Renal cortex interstitium (tissue), 11 donors: ENCODE data around the gene CT55. TPM values are rescaled to one million over a fixed set of nuclear protein-coding genes. Genes with fewer than 3 reads are reported as not detected.

Experiments
- DNase-seq, 11 donors: peaks; one replicate each; pipeline ENCODE4 v3.0.0-alpha.2; 2013; ENCODE audit warnings: low read depth in 9 of 11, low spot score in 4 of 11; ENCODE audit errors: extremely low read depth in 1 of 11
- polyA plus RNA-seq, 3 donors: library from polyadenylated mRNA; unstranded; fragments of 120-200 nt; gene quantifications; one replicate each; pipeline ENCODE4 v1.2.1, GENCODE V29; 2013; ENCODE audit not compliant: insufficient read length in 3 of 3

CT55 gene
- polyA plus RNA-seq, 3 donors, result 0.20 to 0.30 (median 0.20) TPM

DNA sequence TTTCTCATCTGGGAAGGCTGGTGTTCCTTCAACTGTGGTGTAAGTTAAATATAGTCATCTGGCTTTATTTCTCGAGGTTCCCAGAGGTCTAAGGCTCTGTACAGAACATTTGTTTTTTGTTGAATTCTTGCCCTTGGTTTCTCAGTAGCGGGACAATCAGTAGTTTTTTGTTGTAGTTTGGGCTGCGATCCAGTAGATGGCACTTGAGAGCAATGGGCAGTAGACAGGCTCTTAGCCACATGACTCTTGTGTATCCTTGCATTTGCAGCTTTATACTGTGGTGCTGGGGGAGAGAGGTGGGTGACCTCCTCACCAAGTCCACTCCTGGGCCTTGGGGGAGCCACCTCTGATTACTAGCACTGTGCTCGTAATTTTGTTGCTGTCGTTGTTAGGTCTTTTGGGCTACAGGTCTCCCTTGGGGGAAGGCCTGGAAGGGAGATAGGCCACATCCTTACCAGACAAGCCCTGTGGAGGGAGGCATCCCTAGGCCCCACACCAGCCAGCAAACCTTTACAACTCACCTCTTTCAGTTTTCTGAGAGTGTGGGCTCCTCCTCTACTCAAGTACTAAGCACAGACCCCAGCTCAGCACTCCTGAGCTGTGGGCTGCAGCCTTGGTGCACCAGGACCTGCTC, 59.0 kb downstream of the CT55 start:
- DNase-seq, result no peak

- no peak for DNase-seq
These were observed 61.6 kb downstream of the CT55 start for GRCh38 chrX:135109554-135109953.

Other genes starting within 250 kb of the CT55 start
- 10 to 100 TPM in 2 of 3 donors, 1 to 10 TPM in 1; 8.5 to 13.0 (median 10.3) TPM for gene SMIM10, start 180.4 kb downstream of the CT55 start, polyA plus RNA-seq
- gene RTL8B, start 148.9 kb downstream of the CT55 start, polyA plus RNA-seq, result 10 to 100 TPM; 18.9 to 25.9 (median 25.4) TPM
- 100 to 1,000 TPM; 164 to 184 (median 181) TPM for gene RTL8C, start 139.0 kb downstream of the CT55 start, polyA plus RNA-seq
- gene RTL8A, start 119.3 kb downstream of the CT55 start, polyA plus RNA-seq, result 10 to 100 TPM; 82.7 to 97.2 (median 84.2) TPM
- 1 to 10 TPM; 5.9 to 7.7 (median 6.8) TPM for gene SMIM10L2B, start 72.7 kb downstream of the CT55 start, polyA plus RNA-seq
- gene ETDB, start 50.9 kb downstream of the CT55 start, polyA plus RNA-seq, result not detected
- not detected for gene ETDA, start 80.7 kb upstream of the CT55 start, polyA plus RNA-seq
- gene ETDC, start 138.1 kb upstream of the CT55 start, polyA plus RNA-seq, result not detected
- gene ZNF75D, start 172.7 kb upstream of the CT55 start, polyA plus RNA-seq, result 10 to 100 TPM; 17.7 to 21.2 (median 19.4) TPM
- gene ZNF449, start 173.4 kb upstream of the CT55 start, polyA plus RNA-seq, result 10 to 100 TPM; 11.6 to 14.9 (median 13.8) TPM